ENCODE results near the gene SULT1C4. TPM values are rescaled to one million over a fixed set of nuclear protein-coding genes. Genes with fewer than 3 reads are reported as not detected.

The SULT1C4 gene
- total RNA-seq = 1 to 10 TPM in 3 of 4 donors, under 1 TPM in 1; 0.61 to 3.3 (median 2.4) TPM

DNA sequence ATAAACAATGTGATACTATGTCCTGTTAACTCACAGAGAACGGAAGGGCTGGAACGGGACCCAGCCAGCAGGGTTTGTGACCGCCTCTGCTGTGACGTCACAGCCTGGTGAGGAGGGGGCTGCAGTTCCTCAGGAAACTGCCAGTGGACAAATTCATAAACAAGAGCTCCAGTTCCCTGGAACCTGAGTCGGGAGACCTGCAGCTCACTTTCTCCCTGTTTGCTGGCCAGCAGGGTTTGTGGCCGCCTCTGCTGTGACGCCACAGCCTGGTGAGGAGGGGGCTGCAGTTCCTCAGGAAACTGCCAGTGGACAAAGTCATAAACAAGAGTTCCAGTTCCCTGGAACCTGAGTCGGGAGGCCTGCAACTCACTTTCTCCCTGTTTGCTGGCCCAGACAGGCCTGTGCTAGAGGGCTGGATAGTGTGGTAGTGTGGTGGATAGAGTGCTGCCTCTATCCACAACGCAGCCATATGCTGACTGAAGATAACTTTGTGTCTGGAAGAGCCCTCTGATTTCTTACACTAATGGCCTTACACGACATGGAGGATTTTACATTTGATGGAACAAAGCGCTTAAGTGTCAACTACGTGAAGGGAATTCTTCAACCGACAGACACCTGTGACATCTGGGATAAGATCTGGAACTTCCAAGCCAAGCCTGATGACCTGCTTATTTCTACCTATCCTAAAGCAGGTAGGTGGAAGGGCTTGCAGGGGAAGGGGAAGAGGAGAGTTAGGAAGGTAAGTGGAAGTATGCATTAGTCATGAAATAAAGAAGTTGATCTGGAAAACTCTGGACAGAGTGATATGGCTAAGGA, at the start of gene SULT1C4:
SULT1C4 (plus strand) TSS at position 140 of the 816 bp plus-strand sequence; CDS start at position 524, 384 bp downstream.
- peak in 1 of 2 donors; percentile 51 for ATAC-seq
- TF ChIP-seq POLR2A (IDR thresholded peaks at IDR 0.05) = no peak
- no peak for TF ChIP-seq CTCF (IDR thresholded peaks at IDR 0.05 in 4 of 5, conservative IDR thresholded peaks at IDR 0.05 in 1 of 5)

DNA sequence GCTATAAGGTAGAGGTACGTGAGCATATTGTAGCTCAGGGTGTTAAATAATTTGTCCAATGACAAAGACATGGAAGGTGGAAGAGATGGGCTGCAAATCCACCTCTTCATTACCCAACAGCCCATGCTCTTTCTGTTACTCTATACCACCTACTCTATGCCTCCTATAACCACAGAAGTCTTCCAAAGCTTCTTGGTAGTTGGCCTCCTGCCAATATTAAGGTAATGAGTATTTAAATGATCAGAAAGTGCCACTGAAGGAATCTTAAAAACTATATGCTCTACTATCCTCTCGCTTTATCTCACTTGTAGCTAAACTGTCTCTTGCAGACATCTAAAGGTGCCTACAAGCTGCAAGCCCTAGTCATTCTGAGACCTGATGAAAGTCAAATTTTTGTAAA, 48.0 kb upstream of the SULT1C4 start:
- no peaks in the 10 kb centered on the region for H3K27me3 ChIP-seq
- no peak for TF ChIP-seq POLR2A (IDR thresholded peaks at IDR 0.05)
- TF ChIP-seq CTCF (IDR thresholded peaks at IDR 0.05 in 4 of 5, conservative IDR thresholded peaks at IDR 0.05 in 1 of 5) = no peak
- intact Hi-C loops (cut with DNase I; ENCODE audit: low total_unique reads) (no loop called here), in situ Hi-C loops (cut with MboI; ENCODE audit: low sequenced_read_pairs in 4 of 4) (no loop called here)
- H3K9me3 ChIP-seq = no peaks in the 10 kb centered on the region
- no peak overlapping the region for H3K4me3 ChIP-seq
- no peak overlapping the region for H3K27ac ChIP-seq
- no peaks in the 10 kb centered on the region for H3K4me1 ChIP-seq
- ATAC-seq = no peak
- DNase-seq = no peak
- H3K36me3 ChIP-seq = no peaks in the 10 kb centered on the region

More for the DNA sequence above, at the start of gene SULT1C4:
- no peaks in the 10 kb centered on the region for H3K9me3 ChIP-seq
- H3K4me3 ChIP-seq = peak within 1 kb of the TSS; percentile 43 to 47 (median 44)
- no peak for DNase-seq
- in situ Hi-C loops (cut with MboI; ENCODE audit: low sequenced_read_pairs in 4 of 4) (no loop called here), intact Hi-C loops (cut with DNase I; ENCODE audit: low total_unique reads) (no loop called here)
- no peaks in the 10 kb centered on the region for H3K36me3 ChIP-seq
- no peaks in the 10 kb centered on the region for H3K4me1 ChIP-seq
- peak within 1 kb of the TSS; percentile 64 to 71 (median 69) for H3K27ac ChIP-seq
- no peaks in the 10 kb centered on the region for H3K27me3 ChIP-seq

DNA sequence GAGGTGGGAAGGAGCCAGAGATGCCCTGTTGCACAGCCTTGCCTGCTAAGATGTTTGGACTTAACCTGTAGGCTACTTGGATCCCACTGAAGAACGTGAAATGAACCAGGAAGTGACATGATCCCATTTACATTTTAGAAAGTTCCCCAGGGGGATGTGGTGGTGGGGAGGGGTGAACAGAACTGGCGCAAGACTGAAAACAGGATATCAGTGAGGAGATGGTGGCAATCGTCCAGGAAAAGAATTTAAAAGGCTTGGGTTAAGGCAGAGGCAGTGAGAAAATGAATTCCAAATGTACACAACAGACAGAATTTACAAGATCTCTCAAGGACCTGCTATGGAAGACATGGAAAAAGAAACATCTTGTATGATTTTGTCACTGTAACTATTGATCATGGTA, 46.8 kb upstream of the SULT1C4 start:
- TF ChIP-seq POLR2A (IDR thresholded peaks at IDR 0.05) = no peak
- TF ChIP-seq CTCF (IDR thresholded peaks at IDR 0.05 in 4 of 5, conservative IDR thresholded peaks at IDR 0.05 in 1 of 5) = no peak
- intact Hi-C loops (cut with DNase I; ENCODE audit: low total_unique reads) = no loop called here
- DNase-seq = no peak

GRCh38 chr2:108345951-108346350, 31.8 kb upstream of the SULT1C4 start:
- Histone ChIP-seq H3K9me3 (no peaks in the 10 kb centered on the region), H3K4me3 (no peak overlapping the region), H3K27me3 (no peaks in the 10 kb centered on the region), H3K4me1 (no peaks in the 10 kb centered on the region), H3K27ac (no peak overlapping the region), H3K36me3 (no peaks in the 10 kb centered on the region)
- TF ChIP-seq POLR2A (IDR thresholded peaks at IDR 0.05) (no peak), CTCF (IDR thresholded peaks at IDR 0.05 in 4 of 5, conservative IDR thresholded peaks at IDR 0.05 in 1 of 5) (no peak)
- intact Hi-C loops (cut with DNase I; ENCODE audit: low total_unique reads) (no loop called here), in situ Hi-C loops (cut with MboI; ENCODE audit: low sequenced_read_pairs in 4 of 4) (loop anchor here in 1 of 4 donors (10.0 kb wide), 1 partner anchor 239 kb away; no protein-coding TSS in a partner anchor)
- DNase-seq (no peak), ATAC-seq (no peak)

More for the DNA sequence above, 46.8 kb upstream of the SULT1C4 start:
- in situ Hi-C loops (cut with MboI; ENCODE audit: low sequenced_read_pairs in 4 of 4) = no loop called here
- no peak for ATAC-seq
- H3K4me1 ChIP-seq = no peaks in the 10 kb centered on the region
- no peak overlapping the region for H3K4me3 ChIP-seq
- no peaks in the 10 kb centered on the region for H3K9me3 ChIP-seq
- no peak overlapping the region for H3K27ac ChIP-seq
- no peaks in the 10 kb centered on the region for H3K36me3 ChIP-seq
- H3K27me3 ChIP-seq = no peaks in the 10 kb centered on the region

All from gastrocnemius medialis (tissue), 4 donors.